Natural killer cell treated with Interleukin-12 subunit alpha and Interleukin-12 subunit beta and Interleukin-15 and Interleukin-18, amount 100 ng/mL, for 72 hours (primary cell): ENCODE measurements around the gene PMF1. TPM values are rescaled to one million over a fixed set of nuclear protein-coding genes. Genes with fewer than 3 reads are reported as not detected.
A peak's percentile ranks its signal among the peaks of the same experiment; 100 is the strongest.
"Not testable (repeated sequence)": the region's sequence is repeated elsewhere in the genome, so short reads cannot be mapped to it uniquely, and the experiment has no call there.

Source experiments
- ATAC-seq, 2 donors: fragments of 150-1000 bp; cut with Tn5 transposase in 1 of 2; sonication (Bioruptor Pico), chemical (Tn5 transposase) in 1 of 2; 2 replicates each; pipeline ENCODE4 v1.10.0; 2021
- DNase-seq: peaks from one replicate; pipeline ENCODE4 v3.0.0; 2022; ENCODE audit warnings: low spot score
- H3K27ac Mint-ChIP-seq, 2 donors: 1 replicate in 1 of 2; 2 replicates in 1 of 2; pipeline ENCODE4 v1.8.0; 2022; ENCODE audit warnings: mixed read lengths in 2 of 2, mild to moderate bottlenecking in 1 of 2, moderate library complexity in 1 of 2
- H3K27me3 Mint-ChIP-seq, 2 donors: 1 replicate in 1 of 2; 2 replicates in 1 of 2; pipeline ENCODE4 v1.8.0; 2022; ENCODE audit warnings: mixed read lengths in 2 of 2
- H3K36me3 Mint-ChIP-seq: one replicate; pipeline ENCODE4 v1.8.0; 2022; ENCODE audit warnings: mixed read lengths
- H3K4me1 Mint-ChIP-seq, 2 donors: 1 replicate in 1 of 2; 2 replicates in 1 of 2; pipeline ENCODE4 v1.8.0; 2022; ENCODE audit warnings: low read depth in 2 of 2, mixed read lengths in 2 of 2, mild to moderate bottlenecking in 1 of 2
- H3K4me3 Mint-ChIP-seq: one replicate; pipeline ENCODE4 v1.8.0; 2022; ENCODE audit warnings: mixed read lengths
- H3K9me3 Mint-ChIP-seq: 2 replicates; pipeline ENCODE4 v1.8.0; 2022; ENCODE audit warnings: mixed read lengths
- total RNA-seq, 2 donors: library from RNA; stranded (reverse); gene quantifications; one replicate each; pipeline ENCODE4 v1.2.3, GENCODE V29; 2022

The PMF1 gene
- total RNA-seq, 2 donors from 2014 or later: 90.6 to 105 TPM

GRCh38 chr1:156212130-156212529 is 677 bp upstream of the PMF1 start:
- H3K4me1 Mint-ChIP-seq: peaks cover 26 to 28% of the 10 kb centered on the region in 2 donors
- H3K36me3 Mint-ChIP-seq: peaks cover 24% of the 10 kb centered on the region

DNA sequence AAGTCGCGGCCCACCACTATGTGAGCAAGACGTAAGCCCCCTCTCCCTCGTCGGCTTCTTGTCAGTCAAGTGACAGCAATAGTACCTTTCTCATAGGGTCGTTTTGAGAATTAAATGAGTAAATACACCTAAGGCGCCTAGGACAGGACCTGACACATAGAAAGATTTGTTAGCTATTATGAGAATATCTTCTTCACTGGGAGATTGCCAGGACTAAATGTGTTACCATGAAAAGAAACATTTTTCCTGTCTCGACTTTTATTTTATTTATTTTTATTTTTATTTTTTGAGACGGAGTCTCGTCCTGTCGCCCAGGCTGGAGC is 798 bp downstream of the PMF1 start:
- DNase-seq (no peak), ATAC-seq (no peak)
- Mint-ChIP-seq H3K4me3 (peak overlapping the region; percentile 94), H3K4me1 (peaks cover 34 to 36% of the 10 kb centered on the region in 2 donors), H3K27ac (peak overlapping the region; percentile 99), H3K27me3 (no peaks in the 10 kb centered on the region), H3K9me3 (no peaks in the 10 kb centered on the region), H3K36me3 (peaks cover 28% of the 10 kb centered on the region)

More at GRCh38 chr1:156212130-156212529, 677 bp upstream of the PMF1 start:
- Mint-ChIP-seq H3K9me3 (no peaks in the 10 kb centered on the region), H3K4me3 (peak overlapping the region; percentile 94), H3K27me3 (no peaks in the 10 kb centered on the region), H3K27ac (peak overlapping the region; percentile 99)
- ATAC-seq (no peak), DNase-seq (no peak)

DNA sequence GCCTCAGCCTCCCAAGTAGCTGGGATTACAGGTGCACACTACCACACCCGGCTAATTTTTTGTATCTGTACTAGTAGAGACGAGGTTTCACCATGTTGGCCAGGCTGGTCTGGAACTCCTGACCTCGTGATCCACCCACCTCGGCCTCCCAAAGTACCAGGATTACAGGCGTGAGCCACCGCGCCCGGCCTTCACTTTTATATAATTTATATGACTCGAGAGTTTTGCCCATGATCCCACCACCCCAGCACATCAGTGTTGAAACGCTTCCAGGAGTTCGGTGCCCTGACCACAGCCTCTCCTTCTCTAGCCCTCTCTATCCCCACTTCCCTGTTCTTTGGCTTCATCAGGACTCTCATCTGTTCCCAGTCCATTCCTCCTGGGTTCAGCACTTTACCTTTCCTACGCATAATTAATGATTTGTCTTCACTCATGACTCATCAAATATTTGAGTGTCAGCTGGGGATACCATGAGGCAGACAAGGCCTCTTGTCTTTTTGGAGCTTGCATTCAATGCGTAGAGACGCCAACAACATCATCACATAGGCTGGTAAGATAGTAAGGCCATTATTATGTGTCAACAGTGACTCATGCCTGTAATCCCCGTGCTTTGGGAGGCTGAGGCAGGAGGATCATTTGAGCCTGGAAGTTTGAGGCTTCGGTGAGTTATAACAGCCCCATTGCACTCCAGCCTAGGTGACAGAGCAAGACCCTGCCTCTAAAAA is 1.4 kb downstream of the PMF1 start:
- DNase-seq: no peak
- peak overlapping the region; percentile 99 for H3K27ac Mint-ChIP-seq
- H3K9me3 Mint-ChIP-seq: no peaks in the 10 kb centered on the region
- H3K36me3 Mint-ChIP-seq: peaks cover 25% of the 10 kb centered on the region
- ATAC-seq: peak in 1 of 2 donors; percentile 34
- no peaks in the 10 kb centered on the region for H3K27me3 Mint-ChIP-seq
- peak overlapping the region; percentile 94 for H3K4me3 Mint-ChIP-seq
- H3K4me1 Mint-ChIP-seq: peaks cover 31 to 35% of the 10 kb centered on the region in 2 donors

GRCh38 chr1:156216361-156217086 is 3.7 kb downstream of the PMF1 start:
- not testable (repeated sequence) for H3K4me3 Mint-ChIP-seq

GRCh38 chr1:156217871-156218270 is 5.1 kb downstream of the PMF1 start:
- DNase-seq (peak; percentile 72), ATAC-seq (peak; percentile 69 to 79)
- Mint-ChIP-seq H3K36me3 (peaks cover 42% of the 10 kb centered on the region), H3K27ac (peak overlapping the region; percentile 92 to 99), H3K4me3 (peak overlapping the region; percentile 87), H3K27me3 (no peaks in the 10 kb centered on the region), H3K9me3 (peaks cover 5% of the 10 kb centered on the region), H3K4me1 (peaks cover 47 to 52% of the 10 kb centered on the region in 2 donors)

More at GRCh38 chr1:156216361-156217086, 3.7 kb downstream of the PMF1 start:
- ATAC-seq, DNase-seq, H3K27me3 Mint-ChIP-seq, H3K9me3 Mint-ChIP-seq: not testable (repeated sequence)
- Mint-ChIP-seq H3K36me3 (peaks cover 38% of the 10 kb centered on the region), H3K27ac (peak overlapping the region; percentile 99), H3K4me1 (peaks cover 44 to 50% of the 10 kb centered on the region in 2 donors)

GRCh38 chr1:156220226-156220625 is 7.4 kb downstream of the PMF1 start:
- DNase-seq (no peak), ATAC-seq (no peak)
- Mint-ChIP-seq H3K36me3 (peaks cover 45% of the 10 kb centered on the region), H3K4me1 (peaks cover 49 to 56% of the 10 kb centered on the region in 2 donors), H3K9me3 (peaks cover 5% of the 10 kb centered on the region), H3K27me3 (no peaks in the 10 kb centered on the region), H3K27ac (peak overlapping the region; percentile 92), H3K4me3 (peak overlapping the region; percentile 33)

DNA sequence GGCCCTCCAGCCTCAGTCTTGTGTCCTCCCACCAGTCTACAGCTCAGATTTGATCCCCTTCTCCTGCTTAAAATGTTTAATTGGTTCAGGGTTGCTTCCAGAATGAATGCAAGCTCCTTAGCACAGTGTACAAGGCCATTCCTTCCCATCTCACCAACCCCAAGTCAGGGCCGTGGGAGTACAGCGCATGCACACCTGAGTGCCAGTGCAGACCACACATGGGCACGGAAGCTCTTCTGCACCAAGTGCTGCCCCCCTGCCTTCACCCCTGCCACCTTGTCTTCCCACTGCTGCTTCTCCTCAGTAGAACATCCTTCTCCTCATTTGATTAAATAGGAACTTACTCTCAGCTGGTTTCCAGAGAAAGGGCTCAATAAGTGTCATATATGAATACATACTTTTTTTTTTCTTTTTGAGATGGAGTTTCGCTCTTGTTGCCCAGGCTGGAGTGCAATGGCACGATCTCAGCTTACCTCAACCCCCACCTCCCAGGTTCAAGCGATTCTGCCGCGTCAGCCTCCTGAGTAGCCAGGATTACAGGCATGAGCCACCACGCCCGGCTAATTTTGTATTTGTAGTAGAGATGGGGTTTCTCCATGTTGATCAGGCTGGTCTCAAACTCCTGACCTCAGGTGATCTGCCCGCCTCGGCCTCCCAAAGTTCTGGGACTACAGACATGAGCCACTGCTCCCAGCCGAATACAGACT is 9.3 kb downstream of the PMF1 start:
- Mint-ChIP-seq H3K27me3 (no peaks in the 10 kb centered on the region), H3K9me3 (peaks cover 5% of the 10 kb centered on the region), H3K4me3 (peak overlapping the region; percentile 73), H3K36me3 (peaks cover 56% of the 10 kb centered on the region), H3K4me1 (peaks cover 59 to 67% of the 10 kb centered on the region in 2 donors), H3K27ac (peak overlapping the region; percentile 92)
- no peak for ATAC-seq
- no peak for DNase-seq

- Mint-ChIP-seq H3K9me3 (peaks cover 5% of the 10 kb centered on the region), H3K36me3 (peaks cover 54% of the 10 kb centered on the region), H3K4me3 (peak overlapping the region; percentile 72), H3K27me3 (no peaks in the 10 kb centered on the region), H3K27ac (peak overlapping the region; percentile 87 to 92), H3K4me1 (peaks cover 52 to 57% of the 10 kb centered on the region in 2 donors)
- ATAC-seq (no peak), DNase-seq (no peak)
Observed at GRCh38 chr1:156225677-156226014, 12.8 kb downstream of the PMF1 start.

- peaks cover 49% of the 10 kb centered on the region for H3K36me3 Mint-ChIP-seq
- peaks cover 47 to 53% of the 10 kb centered on the region in 2 donors for H3K4me1 Mint-ChIP-seq
- ATAC-seq (peak; percentile 53 to 61), DNase-seq (no peak)
- no peaks in the 10 kb centered on the region for H3K27me3 Mint-ChIP-seq
- peak overlapping the region; percentile 87 to 92 for H3K27ac Mint-ChIP-seq
- H3K9me3 Mint-ChIP-seq: peaks cover 3% of the 10 kb centered on the region
- H3K4me3 Mint-ChIP-seq: peak overlapping the region; percentile 68
Observed at GRCh38 chr1:156226116-156226538, 13.3 kb downstream of the PMF1 start.

- Mint-ChIP-seq H3K4me1 (peaks cover 41 to 47% of the 10 kb centered on the region in 2 donors), H3K9me3 (no peaks in the 10 kb centered on the region), H3K36me3 (peaks cover 43% of the 10 kb centered on the region), H3K27ac (peak overlapping the region; percentile 87 to 92), H3K27me3 (no peaks in the 10 kb centered on the region), H3K4me3 (peak overlapping the region; percentile 68)
- DNase-seq (no peak), ATAC-seq (no peak)
Observed at GRCh38 chr1:156226782-156227181, 14.0 kb downstream of the PMF1 start.

DNA sequence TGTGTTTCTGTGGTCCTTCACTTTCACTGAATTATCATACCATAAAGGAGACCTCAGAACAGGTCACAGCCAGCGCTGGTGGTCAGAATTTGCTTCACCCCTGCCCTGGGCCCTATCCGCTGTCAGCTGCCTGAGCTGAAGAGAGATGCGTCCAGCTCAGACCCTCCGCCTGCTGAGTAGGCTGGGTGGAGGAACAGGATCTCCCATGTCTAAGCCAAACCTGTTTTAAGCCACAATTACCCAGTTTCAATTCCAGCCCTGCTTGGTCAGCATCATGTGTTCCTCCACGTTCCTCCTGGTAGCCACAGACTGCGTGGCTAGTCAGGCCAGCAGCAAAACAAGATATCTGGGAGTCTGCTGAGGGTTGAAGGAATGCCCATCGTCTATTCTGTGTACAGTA is 15.7 kb downstream of the PMF1 start:
- Mint-ChIP-seq H3K27ac (peak overlapping the region; percentile 79 to 85), H3K9me3 (no peaks in the 10 kb centered on the region), H3K4me3 (peak overlapping the region; percentile 65), H3K36me3 (peaks cover 29% of the 10 kb centered on the region), H3K27me3 (no peaks in the 10 kb centered on the region), H3K4me1 (peaks cover 24 to 30% of the 10 kb centered on the region in 2 donors)
- no peak for DNase-seq
- peak; percentile 13 to 46 for ATAC-seq

- DNase-seq (no peak), ATAC-seq (no peak)
- Mint-ChIP-seq H3K36me3 (peaks cover 24% of the 10 kb centered on the region), H3K4me1 (peaks cover 20 to 27% of the 10 kb centered on the region in 2 donors), H3K4me3 (no peak overlapping the region), H3K9me3 (no peaks in the 10 kb centered on the region), H3K27ac (peak overlapping the region in 1 of 2 donors; percentile 62), H3K27me3 (no peaks in the 10 kb centered on the region)
Observed at GRCh38 chr1:156229809-156230472, 17.1 kb downstream of the PMF1 start.

GRCh38 chr1:156230473-156230837 is 17.6 kb downstream of the PMF1 start:
- Mint-ChIP-seq H3K4me1 (peaks cover 16 to 24% of the 10 kb centered on the region in 2 donors), H3K27ac (peak overlapping the region in 1 of 2 donors; percentile 62), H3K9me3 (no peaks in the 10 kb centered on the region), H3K27me3 (no peaks in the 10 kb centered on the region), H3K4me3 (no peak overlapping the region), H3K36me3 (peaks cover 20% of the 10 kb centered on the region)
- ATAC-seq (no peak), DNase-seq (no peak)
